Activated CD8-positive, alpha-beta memory T cell treated with anti-CD3 and anti-CD28 coated beads for 48 hours (primary cell): ENCODE data around the gene TBRG1.
"Not testable (repeated sequence)": the region's sequence is repeated elsewhere in the genome, so short reads cannot be mapped to it uniquely, and the experiment has no call there.

ENCODE experiments used
- DNase-seq, 3 experiments: peaks; one replicate each; pipeline ENCODE4 v3.0.0-alpha.2; 2020; ENCODE audit warnings: low read depth in 2 of 3, low spot score in 2 of 3

TBRG1 gene, protein sequence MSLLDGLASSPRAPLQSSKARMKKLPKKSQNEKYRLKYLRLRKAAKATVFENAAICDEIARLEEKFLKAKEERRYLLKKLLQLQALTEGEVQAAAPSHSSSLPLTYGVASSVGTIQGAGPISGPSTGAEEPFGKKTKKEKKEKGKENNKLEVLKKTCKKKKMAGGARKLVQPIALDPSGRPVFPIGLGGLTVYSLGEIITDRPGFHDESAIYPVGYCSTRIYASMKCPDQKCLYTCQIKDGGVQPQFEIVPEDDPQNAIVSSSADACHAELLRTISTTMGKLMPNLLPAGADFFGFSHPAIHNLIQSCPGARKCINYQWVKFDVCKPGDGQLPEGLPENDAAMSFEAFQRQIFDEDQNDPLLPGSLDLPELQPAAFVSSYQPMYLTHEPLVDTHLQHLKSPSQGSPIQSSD

DNA sequence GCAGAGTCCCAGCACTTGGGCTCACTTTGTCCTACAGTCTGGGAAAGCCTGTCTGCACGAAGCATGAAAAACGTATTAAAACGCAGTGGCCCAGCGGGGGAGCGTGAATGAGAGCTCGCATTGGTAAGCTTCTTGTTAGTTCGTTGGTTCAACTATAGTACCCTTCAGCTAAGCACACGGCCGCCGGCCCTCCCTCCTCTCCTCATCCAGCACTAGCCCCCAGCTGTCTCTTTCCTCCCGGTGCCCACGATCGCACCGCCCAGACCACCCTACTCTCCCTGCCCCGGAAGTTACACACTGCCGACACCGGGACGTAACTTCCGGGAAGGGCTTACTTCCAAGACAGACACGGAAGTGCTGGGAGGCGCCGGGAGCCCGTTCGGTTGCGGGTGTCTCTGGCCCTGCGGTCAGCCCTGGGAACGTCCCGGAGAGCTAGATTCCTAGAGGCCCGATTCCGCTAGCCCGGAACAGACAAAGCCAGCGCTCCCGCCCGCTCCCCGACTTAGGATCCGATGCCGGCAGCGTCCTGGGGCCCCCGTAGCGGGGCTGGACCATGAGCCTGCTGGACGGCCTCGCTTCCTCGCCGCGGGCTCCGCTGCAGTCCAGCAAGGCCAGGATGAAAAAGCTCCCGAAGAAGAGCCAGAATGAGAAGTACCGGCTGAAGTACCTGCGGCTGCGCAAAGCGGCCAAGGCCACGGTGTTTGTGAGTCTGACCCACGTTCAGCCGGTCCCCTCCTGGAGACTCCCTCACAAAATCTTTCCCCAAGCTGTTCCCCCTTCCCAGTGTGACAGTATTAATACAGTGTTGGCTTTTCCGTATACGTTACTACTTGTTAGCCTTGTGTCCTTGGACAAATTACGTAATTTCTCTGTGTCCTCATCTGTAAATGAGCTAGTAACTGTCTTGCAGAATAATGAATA is at the start of gene TBRG1:
Gene TBRG1, plus strand, starts transcription at position 334 of the 921 bp plus-strand sequence. Its CDS starts 220 bp downstream, at position 554.
- DNase-seq = peak; percentile 57 to 66 (median 58)

DNA sequence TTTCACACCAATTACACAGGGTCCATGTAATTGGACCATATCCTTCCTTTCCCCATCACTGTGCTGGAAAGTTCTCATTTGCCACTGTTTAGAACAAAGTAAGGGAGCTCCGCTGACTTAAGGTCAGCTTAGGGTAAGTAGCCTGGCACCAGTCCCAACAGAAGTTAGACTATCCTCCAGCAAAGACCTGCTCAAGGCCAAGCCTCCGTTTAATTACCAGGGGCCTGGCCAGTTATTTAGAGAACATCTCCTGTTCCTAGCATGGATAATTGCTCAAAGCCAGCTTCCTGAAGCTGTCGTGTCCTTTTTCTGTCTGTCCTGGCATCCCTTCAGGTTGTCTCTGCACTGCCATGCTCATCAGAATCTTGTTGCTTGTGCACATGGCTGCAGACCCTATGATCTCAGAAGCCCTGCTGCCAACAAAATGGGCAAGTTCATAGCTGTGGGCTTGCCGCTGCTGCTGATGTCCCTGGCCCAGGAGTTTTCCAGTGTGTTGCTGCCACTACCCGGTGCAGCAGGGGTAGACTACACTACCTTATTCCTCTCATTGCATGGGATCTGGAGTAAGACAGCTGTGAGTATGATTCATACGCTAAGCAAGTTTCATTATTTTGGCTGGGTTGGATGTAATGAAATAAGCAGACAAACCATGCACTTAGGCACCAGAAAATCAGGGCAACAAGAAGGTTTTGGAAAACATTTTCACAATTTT is 44.8 kb upstream of the TBRG1 start:
- no peak for DNase-seq

GRCh38 chr11:124578761-124579160 is 43.9 kb upstream of the TBRG1 start:
- no peak for DNase-seq

DNA sequence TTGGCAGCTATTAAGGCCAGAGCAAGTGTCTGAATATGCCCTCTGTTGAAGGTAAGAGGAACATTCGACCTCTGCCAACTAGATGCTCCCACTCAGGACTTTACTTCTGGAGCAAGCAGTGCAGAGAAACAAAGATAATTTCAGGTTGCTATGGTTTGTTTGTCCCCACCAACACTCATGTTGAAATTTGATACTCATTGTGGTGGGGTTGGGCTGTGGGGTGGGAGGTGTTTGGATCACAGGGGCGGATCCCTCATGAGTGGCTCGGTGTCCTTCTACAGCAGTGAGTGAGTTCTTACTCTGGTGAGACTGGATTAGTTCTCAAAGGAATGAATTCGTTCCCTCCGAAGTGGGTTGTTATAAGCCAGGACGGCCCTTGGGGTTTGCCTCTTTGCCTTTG is 40.8 kb upstream of the TBRG1 start:
- DNase-seq = no peak

DNA sequence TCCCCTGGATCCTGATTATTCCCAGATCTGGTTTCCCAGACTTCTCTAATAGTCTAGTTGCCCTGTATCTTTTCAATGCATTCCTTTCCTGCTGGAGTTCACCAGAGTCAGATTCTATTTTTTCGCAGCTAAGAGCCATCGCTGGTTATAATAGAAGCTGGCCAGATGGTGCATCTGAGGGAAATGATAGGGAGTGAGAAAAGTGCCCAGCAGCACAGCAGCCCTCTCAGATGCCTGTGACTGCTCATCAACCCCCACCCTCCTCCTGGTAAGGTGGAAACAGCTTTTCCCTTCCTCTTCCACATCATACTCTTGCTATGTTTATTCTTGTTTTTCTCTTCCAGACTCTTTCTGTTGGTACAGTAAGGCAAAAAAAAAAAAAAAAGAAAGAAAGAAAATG is 40.1 kb upstream of the TBRG1 start:
- no peak for DNase-seq

- DNase-seq = no peak
Measured at GRCh38 chr11:124583781-124584180, 38.9 kb upstream of the TBRG1 start.

DNA sequence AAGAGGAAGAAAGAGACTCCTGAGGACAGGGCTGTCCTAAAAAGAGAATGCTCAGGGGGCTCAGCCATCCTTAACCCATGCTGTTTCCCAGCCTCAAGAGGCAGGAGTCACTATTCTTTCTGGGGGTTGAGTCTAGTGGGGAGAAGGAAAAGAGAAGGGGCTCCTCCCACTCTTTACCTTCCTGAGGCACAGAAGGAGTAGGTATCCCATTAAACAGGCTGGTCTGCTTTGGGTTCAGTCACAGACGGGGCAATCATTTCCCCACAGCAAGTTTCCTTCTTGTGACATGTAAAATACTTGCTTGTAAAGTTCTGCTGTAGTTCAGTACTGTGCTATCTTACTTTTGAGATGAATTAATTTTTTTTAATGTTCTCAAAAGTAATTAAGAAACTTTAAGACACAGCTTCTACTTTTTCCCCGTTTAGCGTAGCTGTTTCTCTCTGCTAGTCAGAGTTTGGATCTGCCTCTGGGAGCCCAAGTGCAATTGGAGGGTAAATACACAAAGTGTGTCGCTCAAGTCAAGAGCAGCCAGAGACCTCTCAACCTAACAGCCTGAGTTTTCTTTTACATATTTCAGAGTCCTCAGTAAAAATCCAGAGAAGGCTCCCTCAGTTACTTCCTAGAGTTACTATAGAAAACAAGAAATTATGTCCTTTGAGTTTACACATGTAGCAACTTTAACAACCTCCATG is 37.8 kb upstream of the TBRG1 start:
- DNase-seq = no peak

GRCh38 chr11:124586238-124586860 is 36.3 kb upstream of the TBRG1 start:
- no peak for DNase-seq

- DNase-seq = no peak
Measured at GRCh38 chr11:124591430-124591829, 31.2 kb upstream of the TBRG1 start.

GRCh38 chr11:124592627-124593026 is 30.0 kb upstream of the TBRG1 start:
- no peak for DNase-seq

DNA sequence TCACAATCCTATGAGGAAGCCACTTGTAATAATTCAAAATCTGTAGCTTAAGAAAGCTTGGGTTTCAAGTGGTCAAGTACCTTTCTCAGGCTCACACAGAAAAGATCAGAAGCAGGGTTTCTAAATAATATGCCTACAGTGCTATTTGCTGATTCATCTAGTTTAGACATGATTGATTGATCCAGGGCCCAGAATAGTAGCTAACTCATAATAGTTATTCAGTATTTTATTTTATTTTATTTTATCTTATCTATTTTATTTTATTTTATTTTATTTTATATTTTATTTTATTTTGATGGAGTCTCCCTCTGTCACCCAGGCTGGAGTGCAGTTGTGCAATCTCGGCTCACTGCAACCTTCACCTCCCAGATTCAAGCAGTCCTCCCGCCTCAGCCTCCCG is 27.4 kb upstream of the TBRG1 start:
- DNase-seq = no peak

GRCh38 chr11:124597626-124598025 is 25.0 kb upstream of the TBRG1 start:
- DNase-seq = no peak

GRCh38 chr11:124600621-124601320 is 21.9 kb upstream of the TBRG1 start:
- DNase-seq = no peak

DNA sequence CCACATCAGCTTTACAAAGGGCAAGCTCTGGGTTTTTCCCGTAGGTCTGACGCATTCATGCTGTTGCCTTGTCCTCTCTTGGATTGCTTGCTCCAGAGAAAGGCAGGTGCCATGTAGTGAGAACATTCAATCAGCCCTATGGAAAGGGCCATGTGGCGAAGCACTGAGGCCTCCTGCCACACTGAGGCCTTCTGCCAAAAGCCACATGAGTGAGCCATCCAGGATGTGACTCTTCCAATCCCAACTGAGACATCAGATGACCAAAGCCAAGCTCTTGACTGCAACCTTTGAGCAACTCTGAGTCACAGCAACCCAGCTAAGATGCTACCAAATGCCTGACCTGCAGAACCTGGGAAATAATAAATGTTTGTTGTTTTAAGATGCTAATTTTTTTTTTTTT is 20.5 kb upstream of the TBRG1 start:
- DNase-seq = no peak

GRCh38 chr11:124602723-124603122 is 19.9 kb upstream of the TBRG1 start:
- not testable (repeated sequence) for DNase-seq

GRCh38 chr11:124605719-124606118 is 16.9 kb upstream of the TBRG1 start:
- DNase-seq = no peak

- DNase-seq = no peak
Measured at GRCh38 chr11:124608147-124608546, 14.5 kb upstream of the TBRG1 start.

DNA sequence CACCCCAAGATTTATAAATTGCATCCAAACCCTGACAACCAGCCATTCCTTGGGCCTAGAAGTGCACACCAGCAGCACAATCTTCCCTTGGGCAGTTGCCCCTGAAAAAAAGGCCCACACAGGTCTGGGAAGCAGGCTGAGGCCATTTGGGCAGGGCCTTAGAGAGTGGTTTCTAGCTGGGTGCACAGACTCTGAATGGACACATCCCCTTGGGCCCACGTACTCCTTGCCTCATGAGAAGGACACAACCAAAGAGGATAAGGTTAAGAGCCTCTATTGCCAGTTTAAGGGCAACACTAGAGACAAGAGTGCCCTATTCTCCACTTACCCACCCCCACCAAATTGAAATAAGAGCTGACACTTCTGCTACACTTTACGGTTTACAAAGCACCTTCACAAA is 12.4 kb upstream of the TBRG1 start:
- no peak for DNase-seq

DNA sequence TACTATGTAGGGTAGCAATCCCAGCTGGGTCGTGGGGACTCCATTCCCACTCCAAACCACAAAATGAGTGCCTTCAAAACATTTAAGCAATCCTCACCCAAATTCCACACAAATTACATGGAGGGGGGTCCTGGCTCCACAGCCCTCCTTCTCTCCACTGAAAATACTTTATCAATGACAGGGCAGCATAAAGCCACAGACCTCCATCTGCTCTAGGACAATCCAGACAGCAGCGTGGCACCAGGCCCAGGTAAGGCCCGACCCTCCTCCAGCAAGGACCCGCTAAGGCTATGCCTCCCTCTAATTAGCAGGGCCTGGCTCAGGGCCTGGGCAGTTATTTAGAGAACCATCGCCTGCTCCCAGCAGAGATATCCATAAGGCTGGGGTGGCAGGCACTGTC is 11.6 kb upstream of the TBRG1 start, which contains the start of gene PANX3:
Gene PANX3, plus strand, starts transcription at position 365 of the 400 bp plus-strand sequence. CDS start 129 bp downstream, outside the sequence.
- no peak for DNase-seq

- DNase-seq = no peak
Measured at GRCh38 chr11:124612045-124612444, 10.6 kb upstream of the TBRG1 start.
